ENCODE measurements around the gene PTPN1. TPM values are rescaled to one million over a fixed set of nuclear protein-coding genes. Genes with fewer than 3 reads are reported as not detected.

The PTPN1 gene
- total and polyA plus RNA-seq, 2 of the 13 experiments (the other 11 are each of a cell fraction or from before 2014, with no cell fraction given) = 17.7 to 37.2 TPM

DNA sequence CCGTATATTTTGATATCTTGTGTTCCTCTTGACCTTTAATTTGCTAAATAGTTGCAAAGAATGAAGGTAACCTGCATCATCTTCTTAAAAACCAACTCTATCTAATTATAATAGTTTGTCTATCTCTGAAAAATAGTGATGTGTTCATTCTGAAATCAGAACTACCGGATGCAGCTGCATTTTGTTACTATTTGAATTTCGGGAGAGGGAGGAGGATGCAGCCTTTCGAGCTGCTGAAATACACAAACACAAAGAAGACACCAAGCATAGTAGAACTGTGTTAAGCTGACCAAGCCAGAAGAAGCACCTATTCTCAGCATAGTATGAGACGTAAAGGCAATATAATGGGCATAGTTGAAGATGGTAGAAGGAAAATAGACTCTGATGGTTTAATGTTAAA, 33.1 kb downstream of the PTPN1 start (continued):
- TF ChIP-seq ZNF318 (CRISPR knock-in tag; IDR thresholded peaks at IDR 0.05) (no peak), CEBPB (IDR thresholded peaks at IDR 0.05; ENCODE audit: borderline replicate concordance, low read depth, low read length) (no peak), RBAK (CRISPR knock-in tag; IDR thresholded peaks at IDR 0.05) (no peak)
- TF ChIP-seq, protein P1, sequence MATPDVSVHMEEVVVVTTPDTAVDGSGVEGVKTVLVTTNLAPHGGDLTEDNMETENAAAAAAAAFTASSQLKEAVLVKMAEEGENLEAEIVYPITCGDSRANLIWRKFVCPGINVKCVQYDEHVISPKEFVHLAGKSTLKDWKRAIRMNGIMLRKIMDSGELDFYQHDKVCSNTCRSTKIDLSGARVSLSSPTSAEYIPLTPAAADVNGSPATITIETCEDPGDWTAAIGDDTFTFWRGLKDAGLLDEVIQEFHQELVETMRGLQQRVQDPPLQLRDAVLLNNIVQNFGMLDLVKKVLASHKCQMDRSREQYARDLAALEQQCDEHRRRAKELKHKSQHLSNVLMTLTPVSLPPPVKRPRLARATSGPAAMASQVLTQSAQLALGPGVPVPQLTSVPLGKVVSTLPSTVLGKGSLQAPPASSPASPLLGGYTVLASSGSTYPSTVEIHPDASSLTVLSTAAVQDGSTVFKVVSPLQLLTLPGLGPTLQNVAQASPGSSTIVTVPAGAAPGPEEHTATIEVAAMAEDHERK (CRISPR knock-in tag; IDR thresholded peaks at IDR 0.05; ENCODE audit: low read depth) = no peak
